ENCODE results near the gene PGS1. TPM values are rescaled to one million over a fixed set of nuclear protein-coding genes. Genes with fewer than 3 reads are reported as not detected.
A peak's percentile ranks its signal among the peaks of the same experiment; 100 is the strongest.

PGS1 gene
- total and polyA plus RNA-seq, 8 donors, result 11.2 to 22.7 (median 14.8) TPM

GRCh38 chr17:78408476-78409050, 30.1 kb downstream of the PGS1 start:
- ATAC-seq (peak; percentile 1 to 10 (median 6)), DNase-seq (no peak), FAIRE-seq (no peak)
- Histone ChIP-seq H3K27me3 (no peaks in the 10 kb centered on the region), H3K27ac (peak overlapping the region in 3 of 4 donors; percentile 11 to 24 (median 22)), H3K4me3 (no peak overlapping the region), H3K9me3 (no peaks in the 10 kb centered on the region), H3K4me1 (peaks cover 12 to 16% (median 13%) of the 10 kb centered on the region in 3 donors), H3K36me3 (peaks cover 0 to 8% (median 4%) of the 10 kb centered on the region in 3 donors)
- WGBS, 2 donors, result 73 to 77% methylated on average over 23 of the region's 23 CpGs
- no peak for TF ChIP-seq CTCF (IDR thresholded peaks at IDR 0.05)
- intact Hi-C loops (cut with DNase I), result no loop called here

- no peak for TF ChIP-seq CTCF (IDR thresholded peaks at IDR 0.05)
- Histone ChIP-seq H3K27me3 (no peaks in the 10 kb centered on the region), H3K27ac (peak overlapping the region in 3 of 4 donors; percentile 11 to 24 (median 22)), H3K36me3 (no peaks in the 10 kb centered on the region), H3K4me1 (peaks cover 12 to 16% (median 13%) of the 10 kb centered on the region in 3 donors), H3K9me3 (no peaks in the 10 kb centered on the region), H3K4me3 (no peak overlapping the region)
- FAIRE-seq (no peak), DNase-seq (peak in 4 of 6 donors; percentile 74 to 77 (median 76)), ATAC-seq (peak; percentile 62 to 85 (median 80))
- 25 to 33% methylated on average over 12 of the region's 12 CpGs for WGBS, 2 donors
- intact Hi-C loops (cut with DNase I), result no loop called here
Observed at GRCh38 chr17:78409191-78409928, 30.9 kb downstream of the PGS1 start.

- ATAC-seq (no peak), DNase-seq (no peak), FAIRE-seq (no peak)
- intact Hi-C loops (cut with DNase I), result no loop called here
- Histone ChIP-seq H3K27ac (no peak overlapping the region), H3K9me3 (no peaks in the 10 kb centered on the region), H3K27me3 (no peaks in the 10 kb centered on the region), H3K4me1 (peaks cover 12 to 23% (median 16%) of the 10 kb centered on the region in 3 donors), H3K36me3 (no peaks in the 10 kb centered on the region), H3K4me3 (no peak overlapping the region)
- no peak for TF ChIP-seq CTCF (IDR thresholded peaks at IDR 0.05)
- 84 to 86% methylated on average over 17 of the region's 17 CpGs for WGBS, 2 donors
Observed at GRCh38 chr17:78411241-78411857, 32.9 kb downstream of the PGS1 start.

- H3K27ac ChIP-seq, result peak overlapping the region in 1 of 4 donors; percentile 44
- DNase-seq (no peak), FAIRE-seq (no peak), ATAC-seq (no peak)
- no peak for TF ChIP-seq CTCF (IDR thresholded peaks at IDR 0.05)
- H3K36me3 ChIP-seq, result no peaks in the 10 kb centered on the region
- H3K4me3 ChIP-seq, result no peak overlapping the region
- H3K27me3 ChIP-seq, result no peaks in the 10 kb centered on the region
- intact Hi-C loops (cut with DNase I), result no loop called here
- 90 to 91% methylated on average over 10 of the region's 10 CpGs for WGBS, 2 donors
- H3K4me1 ChIP-seq, result peaks cover 12 to 24% (median 16%) of the 10 kb centered on the region in 3 donors
- H3K9me3 ChIP-seq, result no peaks in the 10 kb centered on the region
Observed at GRCh38 chr17:78412403-78412802, 34.0 kb downstream of the PGS1 start.

Data from pancreas (tissue), 10 donors.